HUDEP-2 (cell line): ENCODE measurements around the gene HYDIN.
"Not testable (repeated sequence)": the region's sequence is repeated elsewhere in the genome, so short reads cannot be mapped to it uniquely, and the experiment has no call there.

Source experiments
- DNase-seq, 76 experiments: peaks; one replicate each; lab custom pipeline; 2025; ENCODE audit not compliant: unreplicated experiment in 76 of 76; lab: John Stamatoyannopoulos, UW

HYDIN gene

GRCh38 chr16:71009440-71010223 lies 220.9 kb downstream of the HYDIN start:
- DNase-seq, result not testable (repeated sequence)

GRCh38 chr16:71006516-71006915 lies 224.0 kb downstream of the HYDIN start:
- not testable (repeated sequence) for DNase-seq

GRCh38 chr16:70999735-71000134 lies 230.8 kb downstream of the HYDIN start:
- DNase-seq, result peak in 1 of 76 experiments; percentile 3

- not testable (repeated sequence) for DNase-seq
Measured at GRCh38 chr16:70995799-70996198, 234.7 kb downstream of the HYDIN start.

- not testable (repeated sequence) for DNase-seq
Measured at GRCh38 chr16:70992511-70992910, 238.0 kb downstream of the HYDIN start.

GRCh38 chr16:70987019-70987715 lies 243.4 kb downstream of the HYDIN start:
- not testable (repeated sequence) for DNase-seq

GRCh38 chr16:70984675-70985074 lies 245.8 kb downstream of the HYDIN start:
- not testable (repeated sequence) for DNase-seq

GRCh38 chr16:70968332-70968731 lies 262.2 kb downstream of the HYDIN start:
- not testable (repeated sequence) for DNase-seq

GRCh38 chr16:70960169-70960568 lies 270.4 kb downstream of the HYDIN start:
- DNase-seq, result not testable (repeated sequence)

GRCh38 chr16:70954922-70955321 lies 275.6 kb downstream of the HYDIN start:
- not testable (repeated sequence) for DNase-seq

GRCh38 chr16:70953824-70954223 lies 276.7 kb downstream of the HYDIN start:
- not testable (repeated sequence) for DNase-seq

GRCh38 chr16:70943551-70943950 lies 287.0 kb downstream of the HYDIN start:
- DNase-seq, result not testable (repeated sequence)

- not testable (repeated sequence) for DNase-seq
Measured at GRCh38 chr16:70939690-70940359, 290.7 kb downstream of the HYDIN start.

- DNase-seq, result not testable (repeated sequence)
Measured at GRCh38 chr16:70936781-70937525, 293.6 kb downstream of the HYDIN start.

- not testable (repeated sequence) for DNase-seq
Measured at GRCh38 chr16:70935325-70935724, 295.2 kb downstream of the HYDIN start.

GRCh38 chr16:70933746-70934145 lies 296.8 kb downstream of the HYDIN start:
- not testable (repeated sequence) for DNase-seq

- DNase-seq, result not testable (repeated sequence)
Measured at GRCh38 chr16:70930757-70931156, 299.8 kb downstream of the HYDIN start.

- DNase-seq, result not testable (repeated sequence)
Measured at GRCh38 chr16:70922164-70922563, 308.4 kb downstream of the HYDIN start.

GRCh38 chr16:70920661-70921060 lies 309.9 kb downstream of the HYDIN start:
- not testable (repeated sequence) for DNase-seq

GRCh38 chr16:70888208-70888607 lies 342.3 kb downstream of the HYDIN start:
- DNase-seq, result not testable (repeated sequence)
